Osteoblast (primary cell): ENCODE data around the gene ME3. TPM values are rescaled to one million over a fixed set of nuclear protein-coding genes. Genes with fewer than 3 reads are reported as not detected.

Experiments
- DNase-seq: peaks from one replicate; pipeline ENCODE4 v3.0.0; 2011; ENCODE audit warnings: low spot score, mixed read lengths; ENCODE audit not compliant: insufficient read length; ENCODE audit errors: missing footprints
- H2AFZ ChIP-seq: 2 replicates; pipeline ENCODE4 v1.6.0; 2011; ENCODE audit warnings: mild to moderate bottlenecking, low read length
- H3K27ac ChIP-seq: 2 replicates; pipeline ENCODE4 v1.5.1; 2011; ENCODE audit warnings: mild to moderate bottlenecking, low read depth, low read length, moderate library complexity
- H3K27me3 ChIP-seq: 2 replicates; pipeline ENCODE4 v1.6.0; 2012; ENCODE audit warnings: mild to moderate bottlenecking, control low read depth, inconsistent platforms, low read length, moderate library complexity; ENCODE audit not compliant: insufficient read depth
- H3K36me3 ChIP-seq: 2 replicates; pipeline ENCODE4 v1.5.1; 2011; ENCODE audit warnings: mild to moderate bottlenecking, low read length, control low read depth, moderate library complexity; ENCODE audit not compliant: insufficient read depth
- H3K4me1 ChIP-seq: 2 replicates; pipeline ENCODE4 v1.5.1; 2011; ENCODE audit warnings: mild to moderate bottlenecking, low read length, control low read depth, moderate library complexity; ENCODE audit not compliant: insufficient read depth
- H3K4me2 ChIP-seq: 2 replicates; pipeline ENCODE4 v1.6.0; 2011; ENCODE audit warnings: mild to moderate bottlenecking, low read length; ENCODE audit not compliant: insufficient read depth
- H3K4me3 ChIP-seq: fragments of 200-600 bp; sonication (generic); 3 replicates; pipeline ENCODE4 v1.5.1; 2012; ENCODE audit warnings: mild to moderate bottlenecking, low read length, inconsistent platforms; ENCODE audit not compliant: insufficient read depth
- H3K79me2 ChIP-seq: 2 replicates; pipeline ENCODE4 v1.6.0; 2012; ENCODE audit warnings: mild to moderate bottlenecking, low read length, control low read depth, inconsistent platforms; ENCODE audit not compliant: insufficient read depth
- H3K9me3 ChIP-seq: 2 replicates; pipeline ENCODE4 v1.5.1; 2011; ENCODE audit warnings: low read depth, low read length, control low read depth
- H4K20me1 ChIP-seq: 2 replicates; pipeline ENCODE4 v1.6.0; 2012; ENCODE audit warnings: mild to moderate bottlenecking, low read length, control low read depth; ENCODE audit not compliant: insufficient read depth
- CTCF ChIP-seq: IDR thresholded peaks from 2 replicates; pipeline ENCODE4 v1.5.1; 2011; ENCODE audit warnings: mild to moderate bottlenecking, low read depth, low read length, moderate library complexity; ENCODE audit errors: extremely low read depth
- total RNA-seq: library from RNA; depleted of rRNA; stranded (reverse); fragments of >200 nt; gene quantifications from 2 replicates; pipeline ENCODE4 v1.2.3, GENCODE V29; 2012

The ME3 gene
- total RNA-seq, 1 donor: 70.9 TPM

GRCh38 chr11:86637988-86638387, 34.4 kb downstream of the ME3 start:
- no peak for TF ChIP-seq CTCF
- Histone ChIP-seq H3K4me1 (peaks cover 26% of the 10 kb centered on the region), H4K20me1 (no peaks in the 10 kb centered on the region), H3K4me2 (no peak overlapping the region), H3K4me3 (no peak overlapping the region), H3K36me3 (no peaks in the 10 kb centered on the region), H3K27ac (no peak overlapping the region), H3K27me3 (no peaks in the 10 kb centered on the region), H3K9me3 (no peaks in the 10 kb centered on the region), H2AFZ (no peak overlapping the region), H3K79me2 (no peaks in the 10 kb centered on the region)
- DNase-seq: no peak

- Histone ChIP-seq H4K20me1 (no peaks in the 10 kb centered on the region), H2AFZ (no peak overlapping the region), H3K4me2 (no peak overlapping the region), H3K9me3 (no peaks in the 10 kb centered on the region), H3K4me3 (no peak overlapping the region), H3K27ac (no peak overlapping the region), H3K27me3 (no peaks in the 10 kb centered on the region), H3K36me3 (no peaks in the 10 kb centered on the region), H3K79me2 (no peaks in the 10 kb centered on the region), H3K4me1 (peaks cover 36% of the 10 kb centered on the region)
- TF ChIP-seq CTCF: no peak
- no peak for DNase-seq
Measured at GRCh38 chr11:86636275-86636674, 36.1 kb downstream of the ME3 start.

GRCh38 chr11:86632499-86633269, 39.7 kb downstream of the ME3 start:
- TF ChIP-seq CTCF: peak; percentile 20
- Histone ChIP-seq H2AFZ (no peak overlapping the region), H3K4me2 (peak overlapping the region; percentile 38), H3K27me3 (no peaks in the 10 kb centered on the region), H3K79me2 (no peaks in the 10 kb centered on the region), H3K4me1 (peaks cover 47% of the 10 kb centered on the region), H3K36me3 (no peaks in the 10 kb centered on the region), H3K27ac (peak overlapping the region; percentile 73), H4K20me1 (no peaks in the 10 kb centered on the region), H3K4me3 (no peak overlapping the region), H3K9me3 (no peaks in the 10 kb centered on the region)
- DNase-seq: peak; percentile 76

GRCh38 chr11:86630229-86630981, 42.0 kb downstream of the ME3 start:
- Histone ChIP-seq H3K27me3 (no peaks in the 10 kb centered on the region), H3K9me3 (no peaks in the 10 kb centered on the region), H3K27ac (peak overlapping the region; percentile 76), H3K79me2 (no peaks in the 10 kb centered on the region), H2AFZ (peak overlapping the region; percentile 4), H4K20me1 (no peaks in the 10 kb centered on the region), H3K36me3 (no peaks in the 10 kb centered on the region), H3K4me1 (peaks cover 59% of the 10 kb centered on the region), H3K4me3 (no peak overlapping the region), H3K4me2 (no peak overlapping the region)
- no peak for TF ChIP-seq CTCF
- peak; percentile 63 for DNase-seq
